ENCODE data around the gene RAB33A. TPM values are rescaled to one million over a fixed set of nuclear protein-coding genes. Genes with fewer than 3 reads are reported as not detected.

Gene RAB33A
- total RNA-seq, 1 donor from 2014 or later, result 28.4 TPM

DNA sequence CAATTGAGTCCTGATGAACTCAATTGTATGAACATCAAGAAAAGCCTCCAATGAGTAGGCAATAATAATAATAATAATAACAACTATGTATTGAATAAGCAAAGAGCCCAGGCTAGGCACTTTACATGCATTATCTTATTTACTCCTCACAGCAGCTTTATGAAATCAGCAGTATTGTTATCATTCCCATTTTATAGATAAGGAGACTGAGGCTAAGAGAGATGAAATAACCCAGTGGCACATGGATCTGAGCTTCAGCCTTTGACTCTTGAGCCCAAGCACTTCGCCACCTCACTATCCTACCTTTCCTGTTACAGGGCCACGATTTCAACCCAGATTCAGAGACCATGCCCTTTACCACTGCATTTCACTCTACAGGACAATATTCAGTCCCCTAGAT is 3.2 kb downstream of the RAB33A start:
- DNase-seq (ENCODE audit: low spot score), result no peak
- Mint-ChIP-seq H3K36me3 (ENCODE audit: low read depth) (peaks cover 39% of the 10 kb centered on the region), H3K27ac (peak overlapping the region; percentile 28), H3K9me3 (no peaks in the 10 kb centered on the region), H3K4me3 (ENCODE audit: low read depth) (peak overlapping the region; percentile 42), H3K4me1 (ENCODE audit: low read depth) (peaks cover 47% of the 10 kb centered on the region), H3K27me3 (ENCODE audit: low read depth) (no peaks in the 10 kb centered on the region)
- intact Hi-C loops (cut with micrococcal nuclease), result loop anchor here (5.0 to 10.0 kb wide), 2 partner anchors 53 to 410 kb away; no protein-coding TSS in a partner anchor

DNA sequence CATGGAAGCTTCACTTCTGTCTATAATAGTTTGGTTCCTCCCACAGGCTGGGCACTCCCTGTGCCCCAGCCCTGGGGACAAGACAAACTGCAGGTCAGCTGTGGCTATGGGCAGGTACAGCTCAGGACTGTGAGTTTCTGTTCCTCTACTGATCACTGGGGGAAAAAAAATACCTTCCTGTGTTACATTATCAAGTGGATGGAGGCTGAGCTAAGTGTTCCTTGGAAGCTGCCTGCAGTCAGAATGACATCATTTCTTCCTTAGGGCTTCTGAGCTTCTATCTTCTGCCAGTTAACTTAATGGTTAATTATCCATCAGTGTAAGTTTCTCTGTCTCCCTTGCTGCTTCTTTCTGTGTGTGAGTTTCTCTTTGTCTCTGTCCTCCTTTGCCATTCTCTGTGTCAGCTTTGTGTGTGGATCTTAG is 4.6 kb downstream of the RAB33A start:
- H3K9me3 Mint-ChIP-seq, result no peaks in the 10 kb centered on the region
- H3K4me3 Mint-ChIP-seq (ENCODE audit: low read depth), result peak overlapping the region; percentile 61
- H3K27ac Mint-ChIP-seq, result peak overlapping the region; percentile 48
- H3K36me3 Mint-ChIP-seq (ENCODE audit: low read depth), result peaks cover 47% of the 10 kb centered on the region
- intact Hi-C loops (cut with micrococcal nuclease), result loop anchor here (10.0 kb wide), 1 partner anchor 412 kb away; no protein-coding TSS in a partner anchor
- no peak for DNase-seq (ENCODE audit: low spot score)
- H3K27me3 Mint-ChIP-seq (ENCODE audit: low read depth), result no peaks in the 10 kb centered on the region
- peaks cover 43% of the 10 kb centered on the region for H3K4me1 Mint-ChIP-seq (ENCODE audit: low read depth)

DNA sequence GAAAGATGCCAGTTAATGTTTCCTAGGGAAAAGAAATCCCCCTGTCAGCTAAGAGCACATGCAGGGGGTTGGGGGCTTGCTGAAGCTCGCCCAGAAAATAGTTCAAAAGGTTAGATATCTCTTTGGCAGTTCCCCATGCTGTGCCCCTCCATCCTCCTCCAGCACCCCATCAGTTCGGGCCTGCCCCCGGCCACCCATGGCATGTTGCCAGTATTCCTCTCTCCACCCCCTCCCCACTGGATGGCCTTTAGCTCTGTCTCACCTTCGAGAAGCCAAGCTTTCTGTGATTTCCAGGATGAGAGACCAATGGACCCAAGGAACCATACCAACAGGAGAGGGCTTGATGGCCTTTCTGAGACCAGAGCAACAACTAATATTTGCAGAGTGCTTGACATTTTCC is 5.2 kb downstream of the RAB33A start:
- Mint-ChIP-seq H3K27ac (peak overlapping the region; percentile 48), H3K27me3 (ENCODE audit: low read depth) (no peaks in the 10 kb centered on the region), H3K36me3 (ENCODE audit: low read depth) (peaks cover 47% of the 10 kb centered on the region), H3K9me3 (no peaks in the 10 kb centered on the region), H3K4me1 (ENCODE audit: low read depth) (peaks cover 43% of the 10 kb centered on the region), H3K4me3 (ENCODE audit: low read depth) (no peak overlapping the region)
- intact Hi-C loops (cut with micrococcal nuclease), result loop anchor here (10.0 kb wide), 1 partner anchor 412 kb away; no protein-coding TSS in a partner anchor
- DNase-seq (ENCODE audit: low spot score), result no peak

- Mint-ChIP-seq H3K4me1 (ENCODE audit: low read depth) (peaks cover 40% of the 10 kb centered on the region), H3K9me3 (no peaks in the 10 kb centered on the region), H3K36me3 (ENCODE audit: low read depth) (peaks cover 48% of the 10 kb centered on the region), H3K4me3 (ENCODE audit: low read depth) (no peak overlapping the region), H3K27ac (peak overlapping the region; percentile 44), H3K27me3 (ENCODE audit: low read depth) (no peaks in the 10 kb centered on the region)
- intact Hi-C loops (cut with micrococcal nuclease), result loop anchor here (10.0 kb wide), 1 partner anchor 414 kb away; no protein-coding TSS in a partner anchor
- DNase-seq (ENCODE audit: low spot score), result no peak
Measured at GRCh38 chrX:130179170-130179569, 7.4 kb downstream of the RAB33A start.

- peak overlapping the region; percentile 44 for H3K27ac Mint-ChIP-seq
- intact Hi-C loops (cut with micrococcal nuclease), result loop anchor here (10.0 kb wide), 1 partner anchor 415 kb away; no protein-coding TSS in a partner anchor
- H3K9me3 Mint-ChIP-seq, result no peaks in the 10 kb centered on the region
- DNase-seq (ENCODE audit: low spot score), result no peak
- peaks cover 41% of the 10 kb centered on the region for H3K4me1 Mint-ChIP-seq (ENCODE audit: low read depth)
- H3K27me3 Mint-ChIP-seq (ENCODE audit: low read depth), result no peaks in the 10 kb centered on the region
- H3K36me3 Mint-ChIP-seq (ENCODE audit: low read depth), result peaks cover 47% of the 10 kb centered on the region
- no peak overlapping the region for H3K4me3 Mint-ChIP-seq (ENCODE audit: low read depth)
Measured at GRCh38 chrX:130179579-130180215, 7.9 kb downstream of the RAB33A start.

- DNase-seq (ENCODE audit: low spot score), result no peak
- peaks cover 29% of the 10 kb centered on the region for H3K36me3 Mint-ChIP-seq (ENCODE audit: low read depth)
- H3K4me1 Mint-ChIP-seq (ENCODE audit: low read depth), result peaks cover 18% of the 10 kb centered on the region
- H3K27me3 Mint-ChIP-seq (ENCODE audit: low read depth), result no peaks in the 10 kb centered on the region
- H3K27ac Mint-ChIP-seq, result peak overlapping the region; percentile 49
- no peaks in the 10 kb centered on the region for H3K9me3 Mint-ChIP-seq
- intact Hi-C loops (cut with micrococcal nuclease), result no loop called here
- H3K4me3 Mint-ChIP-seq (ENCODE audit: low read depth), result no peak overlapping the region
Measured at GRCh38 chrX:130184168-130184567, 12.4 kb downstream of the RAB33A start.

- Mint-ChIP-seq H3K27me3 (ENCODE audit: low read depth) (no peaks in the 10 kb centered on the region), H3K4me3 (ENCODE audit: low read depth) (no peak overlapping the region), H3K9me3 (no peaks in the 10 kb centered on the region), H3K36me3 (ENCODE audit: low read depth) (peaks cover 23% of the 10 kb centered on the region), H3K27ac (no peak overlapping the region), H3K4me1 (ENCODE audit: low read depth) (peaks cover 13% of the 10 kb centered on the region)
- intact Hi-C loops (cut with micrococcal nuclease), result no loop called here
- DNase-seq (ENCODE audit: low spot score), result no peak
Measured at GRCh38 chrX:130184857-130185256, 13.1 kb downstream of the RAB33A start.

- intact Hi-C loops (cut with micrococcal nuclease), result no loop called here
- Mint-ChIP-seq H3K4me3 (ENCODE audit: low read depth) (no peak overlapping the region), H3K9me3 (no peaks in the 10 kb centered on the region), H3K36me3 (ENCODE audit: low read depth) (peaks cover 14% of the 10 kb centered on the region), H3K27me3 (ENCODE audit: low read depth) (no peaks in the 10 kb centered on the region), H3K4me1 (ENCODE audit: low read depth) (peaks cover 11% of the 10 kb centered on the region), H3K27ac (no peak overlapping the region)
- no peak for DNase-seq (ENCODE audit: low spot score)
Measured at GRCh38 chrX:130186651-130187050, 14.9 kb downstream of the RAB33A start.

- DNase-seq (ENCODE audit: low spot score), result no peak
- Mint-ChIP-seq H3K9me3 (no peaks in the 10 kb centered on the region), H3K36me3 (ENCODE audit: low read depth) (no peaks in the 10 kb centered on the region), H3K4me1 (ENCODE audit: low read depth) (peaks cover 7% of the 10 kb centered on the region), H3K27ac (no peak overlapping the region), H3K27me3 (ENCODE audit: low read depth) (no peaks in the 10 kb centered on the region), H3K4me3 (ENCODE audit: low read depth) (no peak overlapping the region)
- intact Hi-C loops (cut with micrococcal nuclease), result loop anchor here (5.0 kb wide), 1 partner anchor 48 kb away; no protein-coding TSS in a partner anchor
Measured at GRCh38 chrX:130190801-130191200, 19.0 kb downstream of the RAB33A start.

DNA sequence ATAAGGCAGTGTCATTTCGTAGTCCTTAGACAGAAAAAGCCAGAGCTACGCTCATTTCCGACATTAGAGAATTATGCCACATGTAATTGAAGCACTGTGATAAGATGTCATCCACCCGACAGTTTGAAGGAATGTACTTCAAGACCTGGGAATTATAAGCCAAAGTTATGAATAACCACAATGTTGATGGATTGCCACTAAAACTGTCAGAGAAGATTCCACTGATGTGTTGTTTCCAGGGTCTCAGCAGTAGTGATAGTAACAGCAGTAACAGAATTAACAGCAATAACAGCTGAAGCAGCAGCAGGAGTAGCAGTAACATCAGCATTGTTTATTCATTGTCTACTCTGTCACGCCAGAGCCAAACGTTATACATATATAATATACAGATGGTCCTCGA is 24.7 kb downstream of the RAB33A start:
- intact Hi-C loops (cut with micrococcal nuclease), result no loop called here
- peaks cover 3% of the 10 kb centered on the region for H3K36me3 Mint-ChIP-seq (ENCODE audit: low read depth)
- no peak for DNase-seq (ENCODE audit: low spot score)
- no peaks in the 10 kb centered on the region for H3K27me3 Mint-ChIP-seq (ENCODE audit: low read depth)
- no peak overlapping the region for H3K4me3 Mint-ChIP-seq (ENCODE audit: low read depth)
- peaks cover 3% of the 10 kb centered on the region for H3K4me1 Mint-ChIP-seq (ENCODE audit: low read depth)
- no peaks in the 10 kb centered on the region for H3K9me3 Mint-ChIP-seq
- H3K27ac Mint-ChIP-seq, result no peak overlapping the region

DNA sequence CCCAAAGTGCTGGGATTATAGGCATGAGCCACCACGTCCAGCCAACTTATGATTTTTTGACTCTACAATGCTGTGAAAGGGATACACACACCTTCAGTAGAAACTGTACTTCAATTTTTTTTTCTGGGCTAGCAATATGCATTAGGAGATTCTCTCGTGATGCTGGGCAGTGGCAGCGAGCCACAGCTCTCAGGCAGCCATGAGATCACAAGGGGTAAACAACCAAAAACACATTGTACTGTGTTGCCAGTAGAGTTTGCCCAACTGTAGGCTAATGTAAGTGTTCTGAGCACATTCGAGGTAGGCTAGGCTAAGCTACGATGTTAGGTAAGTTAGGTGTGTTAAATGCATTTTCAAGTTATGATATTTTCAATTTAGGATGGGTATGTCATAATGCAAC is 25.7 kb downstream of the RAB33A start:
- H3K27ac Mint-ChIP-seq, result no peak overlapping the region
- no peak overlapping the region for H3K4me3 Mint-ChIP-seq (ENCODE audit: low read depth)
- no peaks in the 10 kb centered on the region for H3K27me3 Mint-ChIP-seq (ENCODE audit: low read depth)
- intact Hi-C loops (cut with micrococcal nuclease), result no loop called here
- DNase-seq (ENCODE audit: low spot score), result no peak
- H3K4me1 Mint-ChIP-seq (ENCODE audit: low read depth), result peaks cover under 1% of the 10 kb centered on the region
- no peaks in the 10 kb centered on the region for H3K9me3 Mint-ChIP-seq
- H3K36me3 Mint-ChIP-seq (ENCODE audit: low read depth), result peaks cover 3% of the 10 kb centered on the region

DNA sequence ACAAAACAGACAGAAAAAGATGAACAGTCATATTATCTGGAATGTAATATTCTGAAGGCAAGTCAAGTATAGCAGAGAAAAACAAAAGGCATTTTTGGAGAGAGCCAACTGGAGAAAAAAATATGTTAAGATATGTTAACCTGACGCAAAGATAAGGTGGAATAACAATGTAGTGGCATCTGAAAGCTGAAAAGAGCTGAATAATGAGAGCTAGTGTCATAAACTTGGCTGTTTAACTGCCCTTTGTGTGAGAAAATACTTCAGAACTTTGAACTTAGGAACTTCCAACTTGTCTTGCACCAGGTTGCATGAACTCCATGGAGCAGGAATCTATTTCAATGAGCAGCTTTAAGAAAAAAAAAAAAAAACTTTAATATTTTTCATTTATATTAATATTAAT is 32.9 kb downstream of the RAB33A start:
- Mint-ChIP-seq H3K9me3 (no peaks in the 10 kb centered on the region), H3K27me3 (ENCODE audit: low read depth) (no peaks in the 10 kb centered on the region), H3K4me3 (ENCODE audit: low read depth) (no peak overlapping the region), H3K36me3 (ENCODE audit: low read depth) (peaks cover 25% of the 10 kb centered on the region), H3K4me1 (ENCODE audit: low read depth) (peaks cover 2% of the 10 kb centered on the region), H3K27ac (no peak overlapping the region)
- intact Hi-C loops (cut with micrococcal nuclease), result no loop called here
- no peak for DNase-seq (ENCODE audit: low spot score)

- H3K9me3 Mint-ChIP-seq, result no peaks in the 10 kb centered on the region
- no peaks in the 10 kb centered on the region for H3K27me3 Mint-ChIP-seq (ENCODE audit: low read depth)
- H3K27ac Mint-ChIP-seq, result peak overlapping the region; percentile 90
- H3K4me3 Mint-ChIP-seq (ENCODE audit: low read depth), result peak overlapping the region; percentile 62
- H3K4me1 Mint-ChIP-seq (ENCODE audit: low read depth), result peaks cover 26% of the 10 kb centered on the region
- no peak for DNase-seq (ENCODE audit: low spot score)
- peaks cover 56% of the 10 kb centered on the region for H3K36me3 Mint-ChIP-seq (ENCODE audit: low read depth)
- intact Hi-C loops (cut with micrococcal nuclease), result loop anchor here (1.0 to 5.0 kb wide), 3 partner anchors 39 to 126 kb away; partner anchors contain the start of genes SLC25A14 and ZNF280C
Measured at GRCh38 chrX:130211415-130212186, 39.8 kb downstream of the RAB33A start.

Data from activated T-helper 2 cell treated with anti-CD3 and anti-CD28 coated beads, Interferon-gamma antibody, Interleukin-2, Interleukin-4, amounts not matched to agents 10 μg/mL and 5 μg/mL and 100 μg/mL, durations not matched to agents 14 hours and 24 hours and 36 hours (primary cell).